ENCODE results near the gene DAD1. TPM values are rescaled to one million over a fixed set of nuclear protein-coding genes. Genes with fewer than 3 reads are reported as not detected.
"Not testable (repeated sequence)": the region's sequence is repeated elsewhere in the genome, so short reads cannot be mapped to it uniquely, and the experiment has no call there.

DAD1 gene
- 100 to 1,000 TPM in 2 of 5 donors, 10 to 100 TPM in 2, not detected in 1; 36.8 to 191 (median 80.8) TPM for total RNA-seq
- polyA plus RNA-seq: 100 to 1,000 TPM; 172 to 236 (median 202) TPM
- long read RNA-seq, donor 1, transcript DAD1-201 (3 exons, 731 nt): major isoform, 46 of 47 reads
- long read RNA-seq, donor 1, partial matches to known transcripts: 0 of 47 reads
- long read RNA-seq, donor 1, other reads (novel, unspliced or antisense): 0 of 47 reads
- long read RNA-seq, donor 2, transcript DAD1-201 (3 exons, 731 nt): major isoform, 71 of 82 reads
- long read RNA-seq, donor 2, partial matches to known transcripts: 11 of 82 reads
- long read RNA-seq, donor 2, other reads (novel, unspliced or antisense): 0 of 82 reads
- long read RNA-seq, donor 3, transcript DAD1-201 (3 exons, 731 nt): major isoform, 70 of 88 reads
- long read RNA-seq, donor 3, partial matches to known transcripts: 18 of 88 reads
- long read RNA-seq, donor 3, other reads (novel, unspliced or antisense): 0 of 88 reads
- long read RNA-seq, donor 4, transcript DAD1-201 (3 exons, 731 nt): major isoform, 12 of 12 reads
- long read RNA-seq, donor 4, partial matches to known transcripts: 0 of 12 reads
- long read RNA-seq, donor 4, other reads (novel, unspliced or antisense): 0 of 12 reads
- long read RNA-seq, donor 5, transcript DAD1-201 (3 exons, 731 nt): major isoform, 83 of 114 reads
- long read RNA-seq, donor 5, partial matches to known transcripts: 31 of 114 reads
- long read RNA-seq, donor 5, other reads (novel, unspliced or antisense): 0 of 114 reads
- long read RNA-seq, donor 6, transcript DAD1-201 (3 exons, 731 nt): major isoform, 227 of 240 reads
- long read RNA-seq, donor 6, partial matches to known transcripts: 13 of 240 reads
- long read RNA-seq, donor 6, other reads (novel, unspliced or antisense): 0 of 240 reads
- long read RNA-seq, donor 7, transcript DAD1-201 (3 exons, 731 nt): major isoform, 130 of 167 reads
- long read RNA-seq, donor 7, partial matches to known transcripts: 37 of 167 reads
- long read RNA-seq, donor 7, other reads (novel, unspliced or antisense): 0 of 167 reads
- long read RNA-seq, donor 8, transcript DAD1-201 (3 exons, 731 nt): major isoform, 102 of 128 reads
- long read RNA-seq, donor 8, partial matches to known transcripts: 25 of 128 reads
- long read RNA-seq, donor 8, other reads (novel, unspliced or antisense): 0 of 128 reads
- long read RNA-seq, donor 9, transcript DAD1-201 (3 exons, 731 nt): major isoform, 124 of 164 reads
- long read RNA-seq, donor 9, partial matches to known transcripts: 39 of 164 reads
- long read RNA-seq, donor 9, other reads (novel, unspliced or antisense): 0 of 164 reads
- long read RNA-seq, donor 10, transcript DAD1-201 (3 exons, 731 nt): major isoform, 32 of 32 reads
- long read RNA-seq, donor 10, partial matches to known transcripts: 0 of 32 reads
- long read RNA-seq, donor 10, other reads (novel, unspliced or antisense): 0 of 32 reads

DNA sequence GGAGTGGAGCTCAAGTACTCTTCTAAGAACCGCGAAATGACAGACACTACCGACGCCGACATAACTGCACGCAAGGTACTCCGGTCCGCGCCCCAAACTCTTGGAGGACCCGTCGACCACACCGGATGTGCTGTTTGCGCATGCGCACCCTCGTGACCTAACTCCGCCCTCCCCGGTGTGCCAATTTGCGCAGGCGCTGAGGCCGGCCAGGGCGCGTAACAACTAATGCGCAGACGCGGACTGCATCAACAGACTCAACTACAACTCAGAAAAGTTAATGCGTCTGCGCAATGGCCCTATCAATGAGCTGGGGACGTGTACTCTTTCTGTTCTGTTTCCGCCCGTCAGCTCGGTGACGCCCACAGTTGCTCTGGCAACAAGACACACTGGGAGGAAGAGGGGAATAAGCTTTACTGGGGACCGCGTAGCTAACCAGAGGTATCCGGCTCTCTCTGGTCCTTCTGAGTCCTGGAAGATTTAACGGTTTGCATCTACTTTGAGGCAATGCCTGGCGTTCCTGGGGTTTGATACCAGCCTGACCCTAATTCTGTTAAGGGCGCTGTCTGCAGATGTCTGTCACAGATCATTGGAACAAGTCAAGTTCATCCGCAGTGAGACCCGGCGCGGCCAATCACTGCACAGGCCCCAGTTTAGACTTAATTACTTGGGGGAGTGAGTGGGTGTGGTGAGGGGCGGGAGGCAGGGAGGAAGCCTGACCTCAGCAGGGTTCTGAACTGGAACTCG is at the start of gene DAD1:
Gene DAD1 (minus strand): TSS at position 129 of the 744 bp plus-strand sequence. CDS start 67 bp downstream, at position 62.
- WGBS, 5 donors: 0 to 1% (median 0%) methylated on average over 39 to 44 of the region's 44 CpGs
- DNase-seq: peak; percentile 99 to 100
- H3K4me1 ChIP-seq: peaks cover 22 to 51% (median 50%) of the 10 kb centered on the region in 4 donors
- H3K36me3 ChIP-seq: no peaks in the 10 kb centered on the region
- H3K27ac ChIP-seq: peak within 1 kb of the TSS; percentile 94 to 96 (median 95)
- intact Hi-C loops (cut with DNase I; ENCODE audit: low total_unique reads): no loop called here
- no peaks in the 10 kb centered on the region for H3K9me3 ChIP-seq
- H3K27me3 ChIP-seq: no peaks in the 10 kb centered on the region
- peak within 1 kb of the TSS; percentile 65 to 82 (median 72) for H3K4me3 ChIP-seq
- TF ChIP-seq POLR2A (IDR thresholded peaks at IDR 0.05) (peak in 2 of 4 donors; percentile 79 to 88), EP300 (IDR thresholded peaks at IDR 0.05) (no peak), POLR2AphosphoS5 (IDR thresholded peaks at IDR 0.05) (peak; percentile 92 to 97 (median 96))
- TF ChIP-seq, protein P1, sequence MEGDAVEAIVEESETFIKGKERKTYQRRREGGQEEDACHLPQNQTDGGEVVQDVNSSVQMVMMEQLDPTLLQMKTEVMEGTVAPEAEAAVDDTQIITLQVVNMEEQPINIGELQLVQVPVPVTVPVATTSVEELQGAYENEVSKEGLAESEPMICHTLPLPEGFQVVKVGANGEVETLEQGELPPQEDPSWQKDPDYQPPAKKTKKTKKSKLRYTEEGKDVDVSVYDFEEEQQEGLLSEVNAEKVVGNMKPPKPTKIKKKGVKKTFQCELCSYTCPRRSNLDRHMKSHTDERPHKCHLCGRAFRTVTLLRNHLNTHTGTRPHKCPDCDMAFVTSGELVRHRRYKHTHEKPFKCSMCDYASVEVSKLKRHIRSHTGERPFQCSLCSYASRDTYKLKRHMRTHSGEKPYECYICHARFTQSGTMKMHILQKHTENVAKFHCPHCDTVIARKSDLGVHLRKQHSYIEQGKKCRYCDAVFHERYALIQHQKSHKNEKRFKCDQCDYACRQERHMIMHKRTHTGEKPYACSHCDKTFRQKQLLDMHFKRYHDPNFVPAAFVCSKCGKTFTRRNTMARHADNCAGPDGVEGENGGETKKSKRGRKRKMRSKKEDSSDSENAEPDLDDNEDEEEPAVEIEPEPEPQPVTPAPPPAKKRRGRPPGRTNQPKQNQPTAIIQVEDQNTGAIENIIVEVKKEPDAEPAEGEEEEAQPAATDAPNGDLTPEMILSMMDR (IDR thresholded peaks at IDR 0.05): peak in 1 of 7 experiments; percentile 55

DNA sequence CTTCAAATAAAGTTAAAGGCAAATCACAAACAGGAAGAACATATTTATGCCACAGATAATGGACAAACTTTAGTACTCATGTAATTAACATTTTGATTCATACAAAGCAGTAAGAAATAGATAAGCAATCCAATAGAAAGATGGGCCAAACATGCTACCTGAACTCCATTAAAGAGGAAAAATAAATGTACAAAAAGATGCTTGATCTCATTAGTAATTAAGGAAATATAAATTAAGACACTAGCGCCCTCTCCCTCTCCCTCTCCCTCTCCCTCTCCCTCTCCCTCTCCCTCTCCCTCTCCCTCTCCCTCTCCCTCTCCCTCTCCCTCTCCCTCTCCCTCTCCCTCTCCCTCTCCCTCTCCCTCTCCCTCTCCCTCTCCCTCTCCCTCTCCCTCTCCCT is 47.0 kb upstream of the DAD1 start:
- H3K4me1 ChIP-seq; intact Hi-C loops (cut with DNase I; ENCODE audit: low total_unique reads); H3K27ac ChIP-seq; H3K9me3 ChIP-seq; H3K4me3 ChIP-seq; H3K36me3 ChIP-seq; DNase-seq; H3K27me3 ChIP-seq: not testable (repeated sequence)
- 11 to 79% (median 57%) methylated on average over 1 of the region's 1 CpG for WGBS, 5 donors

DNA sequence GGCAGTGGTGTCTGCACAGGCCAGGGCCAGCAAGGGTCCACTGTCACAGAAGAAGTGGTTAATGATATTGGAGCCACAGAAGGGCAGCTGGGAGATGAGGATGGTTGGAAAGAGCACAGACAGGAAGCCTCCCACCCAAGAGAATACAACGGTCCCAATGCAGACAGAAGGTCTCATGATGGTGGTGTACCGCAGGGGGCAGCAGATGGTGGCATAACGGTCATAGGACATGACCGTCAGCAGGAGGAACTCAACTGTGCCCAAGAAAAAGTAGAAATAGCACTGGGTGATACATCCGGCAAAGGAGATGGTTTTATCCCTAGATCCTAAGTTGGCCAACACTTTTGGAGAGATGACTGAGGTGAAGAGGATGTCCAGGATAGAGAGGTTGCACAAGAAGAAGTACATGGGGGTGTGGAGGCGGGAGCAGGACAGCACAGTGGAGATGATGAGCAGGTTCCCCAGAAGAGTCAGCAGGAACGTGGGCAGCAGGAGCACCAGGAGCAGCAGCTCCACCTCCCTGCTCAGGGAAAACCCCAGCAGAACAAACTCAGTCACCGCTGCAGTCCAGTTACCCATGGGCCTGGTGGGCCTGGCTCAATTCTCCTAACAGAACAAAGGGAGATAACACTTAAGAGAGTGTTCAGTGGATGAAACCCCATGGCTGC is 45.3 kb upstream of the DAD1 start:
- TF ChIP-seq, protein P1 (IDR thresholded peaks at IDR 0.05): no peak
- no peak for TF ChIP-seq POLR2AphosphoS5 (IDR thresholded peaks at IDR 0.05)
- no peak for TF ChIP-seq POLR2A (IDR thresholded peaks at IDR 0.05)
- TF ChIP-seq EP300 (IDR thresholded peaks at IDR 0.05): no peak
- Histone ChIP-seq H3K4me1 (no peaks in the 10 kb centered on the region), H3K27me3 (no peaks in the 10 kb centered on the region), H3K27ac (no peak overlapping the region), H3K36me3 (no peaks in the 10 kb centered on the region), H3K4me3 (no peak overlapping the region), H3K9me3 (no peaks in the 10 kb centered on the region)
- intact Hi-C loops (cut with DNase I; ENCODE audit: low total_unique reads): no loop called here
- WGBS, 5 donors: 80 to 88% (median 84%) methylated on average over 8 of the region's 8 CpGs
- no peak for DNase-seq

DNA sequence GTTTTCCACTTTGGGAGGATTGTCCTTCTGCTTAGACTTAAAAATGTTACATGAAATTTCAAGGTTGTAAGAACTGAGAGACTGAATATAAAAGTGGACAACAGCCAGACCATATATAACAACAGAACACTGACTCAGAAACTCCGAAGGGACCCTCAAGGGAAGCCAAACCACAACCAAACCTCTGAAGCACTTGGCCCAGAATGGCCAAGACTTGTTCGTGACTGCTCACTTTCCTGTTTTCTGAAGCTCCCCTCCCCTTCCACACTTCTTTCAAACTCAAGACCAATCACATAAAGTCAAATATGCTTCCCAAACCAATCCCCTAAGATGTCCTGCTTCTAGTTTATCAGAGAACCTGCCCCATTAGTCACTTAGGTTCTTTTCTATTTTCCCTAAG is 41.5 kb upstream of the DAD1 start:
- Histone ChIP-seq H3K4me3 (no peak overlapping the region), H3K9me3 (no peaks in the 10 kb centered on the region), H3K4me1 (peaks cover 0 to 3% (median 0%) of the 10 kb centered on the region in 4 donors), H3K36me3 (no peaks in the 10 kb centered on the region), H3K27ac (no peak overlapping the region), H3K27me3 (no peaks in the 10 kb centered on the region)
- DNase-seq: no peak
- WGBS, 5 donors: 61 to 92% (median 84%) methylated on average over 2 of the region's 2 CpGs
- TF ChIP-seq POLR2A (IDR thresholded peaks at IDR 0.05) (no peak), POLR2AphosphoS5 (IDR thresholded peaks at IDR 0.05) (no peak), EP300 (IDR thresholded peaks at IDR 0.05) (no peak)
- TF ChIP-seq, protein P1 (IDR thresholded peaks at IDR 0.05): no peak
- intact Hi-C loops (cut with DNase I; ENCODE audit: low total_unique reads): no loop called here
